Heart right ventricle (tissue), 16 donors: Measurements from ENCODE around the gene FAM83E. TPM values are rescaled to one million over a fixed set of nuclear protein-coding genes. Genes with fewer than 3 reads are reported as not detected.

Experiments
- ATAC-seq, 8 donors: fragments of 200-7000 bp; cut with Tn5 transposase; one replicate each; pipeline ENCODE4 v1.9.1; 2020; ENCODE audit warnings: mild to moderate bottlenecking in 8 of 8, moderate library complexity in 8 of 8, moderate number of reproducible peaks in 1 of 8
- DNase-seq, 2 donors: peaks; one replicate each; pipeline ENCODE4 v3.0.0-alpha.2; 2020
- H3K27ac ChIP-seq, 10 donors: fragments of 200-600 bp; sonication (generic) in 2 of 10; one replicate each; pipeline versions ENCODE4 v1.5.0 to v1.8.0; 2020 to 2022; ENCODE audit warnings: mild to moderate bottlenecking in 3 of 10
- H3K27me3 ChIP-seq, 7 donors: fragments of 200-600 bp; one replicate each; pipeline ENCODE4 v1.8.0; 2021 to 2022; ENCODE audit warnings: mild to moderate bottlenecking in 2 of 7
- H3K36me3 ChIP-seq, 9 donors: fragments of 200-600 bp; sonication (generic) in 1 of 9; one replicate each; pipeline versions ENCODE4 v1.5.0 to v1.8.0; 2020 to 2022; ENCODE audit warnings: mild to moderate bottlenecking in 2 of 9
- H3K4me1 ChIP-seq, 9 donors: fragments of 200-600 bp; sonication (generic) in 1 of 9; one replicate each; pipeline versions ENCODE4 v1.5.0 to v1.8.0; 2020 to 2022; ENCODE audit warnings: mild to moderate bottlenecking in 4 of 9
- H3K4me3 ChIP-seq, 10 donors: fragments of 200-600 bp; sonication (generic) in 2 of 10; one replicate each; pipeline versions ENCODE4 v1.5.0 to v1.8.0; 2020 to 2022; ENCODE audit warnings: mild to moderate bottlenecking in 7 of 10, moderate library complexity in 2 of 10
- H3K9me3 ChIP-seq, 11 donors: fragments of 200-600 bp in 10 of 11; sonication (generic) in 2 of 11; one replicate each; pipeline versions ENCODE4 v1.5.0 to v1.8.0; 2013 to 2022; ENCODE audit warnings: mild to moderate bottlenecking in 2 of 11, control low read depth in 1 of 11, moderate library complexity in 1 of 11
- CTCF ChIP-seq, 9 donors: fragments of 200-600 bp; sonication (generic) in 2 of 9; IDR thresholded peaks; one replicate each; pipeline versions ENCODE4 v1.5.0 to v1.8.0; 2021 to 2022; ENCODE audit warnings: antibody characterized with exemption in 9 of 9, mild to moderate bottlenecking in 5 of 9, moderate library complexity in 1 of 9
- WGBS, 2 donors: extraction: QIAGEN DNeasy Blood & Tissue Kit; methylation state at CpG; one replicate each; pipeline ENCODE4 v1.1.7; 2013; ENCODE audit warnings: inconsistent platforms in 1 of 2; 5-methylcytosine and 5-hydroxymethylcytosine counted together
- intact Hi-C, 10 donors: fragments of 100-400 bp; cut with DNase I; formaldehyde crosslinking; loops; one replicate each; pipeline versions ENCODE4 v1.11.1 to v1.14.2; 2022
- polyA plus RNA-seq, 2 donors: library from polyadenylated mRNA; stranded (reverse); fragments of 200-250 nt; gene quantifications; one replicate each; pipeline ENCODE4 v1.2.3, GENCODE V29; 2013
- total RNA-seq, 10 donors: library from RNA; stranded (reverse); fragmentation: NEBNext Ultra II Directional in 3 of 10; extraction: Animal tissue kit (Norgen Biotek cat#: 25700) in 3 of 10; gene quantifications; one replicate each; pipeline versions ENCODE4 v1.2.1 to v1.2.4, GENCODE V29; 2021 to 2023
- donor health status: Arrhythmogenic right ventricular cardiomyopathy.
- donor health status: ischemic (EF 13 %, LVEDD 7.1; RV severe dilation, severe dysfunction).
- donor health status: healthy with polysubstance abuse.
- donor health status: DM: no; HTN: yes; CAD: no.
- donor health status: DM: no; HTN: no; CAD: no.
- donor health status: ischemic (EF 25% LVEDD 6.9; RV normal size, moderate dysfunction).
- donor health status: ischemic (EF 25% LVEDD 5.7; RV mildly dilated, moderate dysfunction).
- donor health status: healthy.
- donor health status: DM: yes; HTN: yes; CAD: no.
- donor health status: Ischemic cardiomyopathy.
- donor health status: ischemic (EF 35%, LVEDD 5.7; RV mildly dilated, moderate dysfunction).
- donor health status: nonischemic (EF 11% LVEDD 7.7; RV severe dilation, severe dysfunction).
- donor health status: DM: yes; HTN: yes; CAD: no.
- donor health status: PGD.
- donor health status: ischemic (EF 29% LVEDD 5.4; RV normal size, mild dysfunction).
- donor health status: nonischemic (EF 23%, LVEDD 6.1; RV moderate dilation, normal function).

The FAM83E gene
- total and polyA plus RNA-seq, 12 donors: 0.01 TPM; not detected in 11

- Histone ChIP-seq H3K4me1 (peaks cover 12 to 44% (median 27%) of the 10 kb centered on the region in 9 donors), H3K9me3 (no peaks in the 10 kb centered on the region), H3K27ac (peak overlapping the region in 6 of 10 donors; percentile 83 to 92 (median 88)), H3K4me3 (peak overlapping the region in 9 of 10 donors; percentile 21 to 95 (median 81)), H3K36me3 (peaks cover 0 to 39% (median 22%) of the 10 kb centered on the region in 9 donors), H3K27me3 (no peaks in the 10 kb centered on the region)
- ATAC-seq: no peak
- DNase-seq: no peak
- no peak for TF ChIP-seq CTCF (IDR thresholded peaks at IDR 0.05)
- intact Hi-C loops: no loop called here
- WGBS, 2 donors: 65 to 67% methylated on average over 18 of the region's 18 CpGs
Measured at GRCh38 chr19:48617146-48617937, 2.5 kb upstream of the FAM83E start.

DNA sequence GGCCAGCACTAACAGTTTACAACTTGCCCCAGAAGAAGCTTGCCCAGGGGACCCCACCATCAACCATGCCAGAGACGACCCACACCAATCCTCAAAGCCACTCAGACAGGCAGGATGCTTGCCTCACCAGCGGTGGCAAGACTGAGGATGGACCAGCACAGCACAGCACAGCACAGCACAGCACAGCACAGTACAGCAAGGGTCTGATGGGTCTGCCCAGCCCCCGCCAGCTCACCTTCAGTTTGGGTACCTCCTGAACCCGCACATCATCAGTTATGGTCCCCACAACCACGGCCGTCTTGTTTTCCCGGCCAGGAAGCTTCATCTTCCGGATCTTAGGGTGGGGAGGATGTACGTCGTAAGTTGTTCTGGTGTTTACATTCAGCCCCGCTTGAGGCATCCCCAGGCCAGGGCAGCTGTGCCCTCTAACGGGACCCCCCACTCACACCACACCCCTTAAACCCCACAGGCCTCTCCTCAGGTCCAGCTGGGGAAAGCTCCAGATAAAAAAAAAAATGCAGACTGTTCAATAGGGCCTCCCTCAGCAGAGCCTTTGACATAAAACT lies 1.7 kb upstream of the FAM83E start:
- ATAC-seq: no peak
- no peak overlapping the region for H3K27ac ChIP-seq
- peaks cover 0 to 38% (median 22%) of the 10 kb centered on the region in 9 donors for H3K36me3 ChIP-seq
- peak overlapping the region in 1 of 10 donors; percentile 84 for H3K4me3 ChIP-seq
- no peak for DNase-seq
- 61 to 70% methylated on average over 12 of the region's 12 CpGs for WGBS, 2 donors
- TF ChIP-seq CTCF (IDR thresholded peaks at IDR 0.05): no peak
- H3K27me3 ChIP-seq: no peaks in the 10 kb centered on the region
- intact Hi-C loops: no loop called here
- no peaks in the 10 kb centered on the region for H3K9me3 ChIP-seq
- H3K4me1 ChIP-seq: peaks cover 12 to 42% (median 27%) of the 10 kb centered on the region in 9 donors

GRCh38 chr19:48616041-48616436 lies 1.2 kb upstream of the FAM83E start:
- no peak overlapping the region for H3K4me3 ChIP-seq
- no peaks in the 10 kb centered on the region for H3K9me3 ChIP-seq
- no peaks in the 10 kb centered on the region for H3K27me3 ChIP-seq
- H3K27ac ChIP-seq: no peak overlapping the region
- intact Hi-C loops: no loop called here
- ATAC-seq (no peak), DNase-seq (no peak)
- WGBS, 2 donors: 85% methylated on average over 16 of the region's 16 CpGs
- no peak for TF ChIP-seq CTCF (IDR thresholded peaks at IDR 0.05)
- peaks cover 12 to 36% (median 27%) of the 10 kb centered on the region in 9 donors for H3K4me1 ChIP-seq
- H3K36me3 ChIP-seq: peaks cover 0 to 34% (median 22%) of the 10 kb centered on the region in 9 donors

DNA sequence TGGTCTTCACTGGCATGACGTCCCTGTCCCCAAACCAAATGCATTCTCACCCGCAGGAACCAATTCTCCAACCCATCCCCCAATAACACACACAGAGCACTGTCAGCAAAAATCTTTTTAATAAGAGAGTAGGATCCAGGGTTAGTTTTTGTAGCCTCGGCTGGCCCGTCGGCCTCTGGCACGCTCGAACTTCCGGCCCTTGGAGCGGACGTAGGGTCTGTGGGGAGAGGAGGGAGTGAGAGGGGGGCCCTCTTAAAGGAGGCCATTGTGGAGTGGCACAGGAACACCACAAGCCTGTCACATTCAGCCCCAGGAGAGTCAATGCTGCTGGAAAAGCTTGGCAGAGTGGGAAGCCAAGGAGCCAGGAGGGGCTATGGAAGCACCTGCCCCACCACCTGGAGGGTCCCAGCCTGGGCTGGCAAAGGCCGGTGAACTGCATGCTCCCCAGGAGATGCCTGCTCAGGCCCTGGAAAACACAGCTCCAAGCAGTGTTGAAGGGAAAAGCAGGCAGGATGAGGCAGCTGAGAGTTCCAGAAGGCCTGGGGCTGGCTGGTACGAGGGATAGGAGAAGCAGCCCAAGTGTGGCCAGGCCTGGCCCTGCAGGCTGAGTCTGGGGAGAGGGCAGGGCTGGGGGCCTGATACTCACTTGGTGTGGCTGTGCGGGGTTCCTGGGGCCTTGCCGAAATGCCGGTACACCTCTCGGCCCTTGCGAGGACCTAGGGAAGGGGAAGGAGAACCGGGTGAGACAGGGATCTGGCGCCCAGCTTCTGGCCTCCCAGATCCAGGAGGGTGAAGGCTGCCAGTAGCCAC lies 560 bp upstream of the FAM83E start:
- H3K9me3 ChIP-seq: no peaks in the 10 kb centered on the region
- peaks cover 0 to 31% (median 22%) of the 10 kb centered on the region in 9 donors for H3K36me3 ChIP-seq
- DNase-seq (no peak), ATAC-seq (no peak)
- intact Hi-C loops: no loop called here
- 73 to 81% methylated on average over 19 of the region's 19 CpGs for WGBS, 2 donors
- no peak overlapping the region for H3K27ac ChIP-seq
- H3K4me1 ChIP-seq: peaks cover 12 to 35% (median 27%) of the 10 kb centered on the region in 9 donors
- no peak for TF ChIP-seq CTCF (IDR thresholded peaks at IDR 0.05)
- H3K4me3 ChIP-seq: no peak overlapping the region
- no peaks in the 10 kb centered on the region for H3K27me3 ChIP-seq
